HEK293 (cell line): ENCODE measurements around the gene PRCD.

Source experiments
- CTCF ChIA-PET: fragments of 350-600 bp; formaldehyde crosslinking; extraction: SDS; loops from one replicate; lab custom pipeline; 2021; ENCODE audit warnings: antibody characterized with exemption; lab: Yijun Ruan, JAX
- POLR2A ChIA-PET: fragments of 300-600 bp; formaldehyde crosslinking; extraction: SDS; loops from one replicate; lab custom pipeline; 2020; ENCODE audit warnings: antibody characterized with exemption, inconsistent platforms; lab: Yijun Ruan, JAX
- H3K27ac ChIP-seq: fragments of 200-500 bp; sonication (Bioruptor generic); 2 replicates; pipeline ENCODE4 v1.5.1; 2014; ENCODE audit warnings: low read depth, low read length, control low read depth, inconsistent platforms; ENCODE audit errors: extremely low read depth
- H3K36me3 ChIP-seq, 2 experiments: fragments of 200-500 bp in 1 of 2; sonication (Bioruptor generic) in 1 of 2; 1 replicate in 1 of 2; 2 replicates in 1 of 2; pipeline ENCODE4 v1.5.1; 2014 to 2017; ENCODE audit warnings: inconsistent platforms in 2 of 2, low read length in 2 of 2; ENCODE audit not compliant: control insufficient read depth in 2 of 2, insufficient read depth in 1 of 2
- H3K4me1 ChIP-seq: fragments of 200-500 bp; sonication (Bioruptor generic); 2 replicates; pipeline ENCODE4 v1.5.1; 2014; ENCODE audit warnings: mild to moderate bottlenecking, low read length, inconsistent platforms; ENCODE audit not compliant: control insufficient read depth, insufficient read depth
- H3K4me3 ChIP-seq: 2 replicates; pipeline ENCODE4 v1.5.1; 2011; ENCODE audit warnings: low read depth, mild to moderate bottlenecking, control low read depth, low read length, moderate library complexity
- H3K9me3 ChIP-seq: fragments of 200-500 bp; sonication (Bioruptor generic); 2 replicates; pipeline ENCODE4 v1.5.1; 2014; ENCODE audit warnings: low read depth, low read length, inconsistent platforms; ENCODE audit not compliant: control insufficient read depth, insufficient read depth
- BCL11A ChIP-seq: fragments of 450-650 bp; formaldehyde crosslinking; IDR thresholded peaks from 2 replicates; pipeline ENCODE4 v1.5.1; 2016; ENCODE audit warnings: low read depth, missing biosample characterization, missing genetic modification characterization
- GLIS1 ChIP-seq: fragments of 450-650 bp; formaldehyde crosslinking; IDR thresholded peaks from 2 replicates; pipeline ENCODE4 v1.5.1; 2016; ENCODE audit warnings: missing biosample characterization, missing genetic modification characterization
- IKZF3 ChIP-seq: fragments of 450-650 bp; IDR thresholded peaks from 2 replicates; pipeline ENCODE4 v1.5.0; 2018; ENCODE audit warnings: missing biosample characterization, mild to moderate bottlenecking, missing genetic modification characterization, moderate library complexity
- KLF7 ChIP-seq: fragments of 450-650 bp; formaldehyde crosslinking; IDR thresholded peaks from 2 replicates; pipeline ENCODE4 v1.5.1; 2016; ENCODE audit warnings: missing biosample characterization, missing genetic modification characterization, borderline replicate concordance
- KLF9 ChIP-seq: fragments of 450-650 bp; formaldehyde crosslinking; IDR thresholded peaks from 2 replicates; pipeline ENCODE4 v1.5.1; 2016; ENCODE audit warnings: missing biosample characterization, missing genetic modification characterization, low read depth
- ZNF2 ChIP-seq: fragments of 450-650 bp; formaldehyde crosslinking; IDR thresholded peaks from 2 replicates; pipeline ENCODE4 v1.5.1; 2016; ENCODE audit warnings: missing biosample characterization, missing genetic modification characterization
- ZNF24 ChIP-seq: fragments of 450-650 bp; formaldehyde crosslinking; IDR thresholded peaks from 2 replicates; pipeline ENCODE4 v1.5.1; 2016; ENCODE audit warnings: missing biosample characterization, missing genetic modification characterization
- ZNF366 ChIP-seq: fragments of 450-650 bp; formaldehyde crosslinking; conservative IDR thresholded peaks from 2 replicates; pipeline ENCODE4 v1.5.1; 2016; ENCODE audit warnings: missing biosample characterization, missing genetic modification characterization
- ZNF571 ChIP-seq: fragments of 450-650 bp; formaldehyde crosslinking; IDR thresholded peaks from 2 replicates; pipeline ENCODE4 v1.5.0; 2017; ENCODE audit warnings: missing biosample characterization, missing genetic modification characterization
- ZNF639 ChIP-seq: fragments of 450-650 bp; formaldehyde crosslinking; IDR thresholded peaks from 2 replicates; pipeline ENCODE4 v1.5.1; 2016; ENCODE audit warnings: missing biosample characterization, missing genetic modification characterization
- ZNF654 ChIP-seq: fragments of 450-650 bp; formaldehyde crosslinking; IDR thresholded peaks from 2 replicates; pipeline ENCODE4 v1.5.1; 2016; ENCODE audit warnings: low read depth, missing biosample characterization, missing genetic modification characterization
- ZNF76 ChIP-seq: fragments of 450-650 bp; formaldehyde crosslinking; IDR thresholded peaks from 2 replicates; pipeline ENCODE4; 2016; ENCODE audit warnings: low read depth, missing biosample characterization, missing genetic modification characterization, borderline replicate concordance
- TF ChIP-seq, protein P1 (sequence below): fragments of 450-650 bp; formaldehyde crosslinking; IDR thresholded peaks from 2 replicates; pipeline ENCODE4 v1.5.1; 2016; ENCODE audit warnings: missing biosample characterization, missing genetic modification characterization

The PRCD gene

GRCh38 chr17:76564991-76565727, 25.3 kb downstream of the PRCD start (continued):
- peak; percentile 74 for TF ChIP-seq GLIS1 (tag by site-specific recombination)
- TF ChIP-seq ZNF24 (tag by site-specific recombination): peak; percentile 83
- TF ChIP-seq ZNF639 (tag by site-specific recombination): peak; percentile 90
- peak; percentile 12; the same call in 1 of the 2 replicates for TF ChIP-seq ZNF654 (tag by site-specific recombination)
- TF ChIP-seq ZNF2 (tag by site-specific recombination): peak; percentile 65; the same call in 1 of the 2 replicates
- TF ChIP-seq IKZF3 (tag by site-specific recombination): peak; percentile 58; the same call in 1 of the 2 replicates
- peak; percentile 95 for TF ChIP-seq ZNF366 (tag by site-specific recombination)
- TF ChIP-seq, protein P1, sequence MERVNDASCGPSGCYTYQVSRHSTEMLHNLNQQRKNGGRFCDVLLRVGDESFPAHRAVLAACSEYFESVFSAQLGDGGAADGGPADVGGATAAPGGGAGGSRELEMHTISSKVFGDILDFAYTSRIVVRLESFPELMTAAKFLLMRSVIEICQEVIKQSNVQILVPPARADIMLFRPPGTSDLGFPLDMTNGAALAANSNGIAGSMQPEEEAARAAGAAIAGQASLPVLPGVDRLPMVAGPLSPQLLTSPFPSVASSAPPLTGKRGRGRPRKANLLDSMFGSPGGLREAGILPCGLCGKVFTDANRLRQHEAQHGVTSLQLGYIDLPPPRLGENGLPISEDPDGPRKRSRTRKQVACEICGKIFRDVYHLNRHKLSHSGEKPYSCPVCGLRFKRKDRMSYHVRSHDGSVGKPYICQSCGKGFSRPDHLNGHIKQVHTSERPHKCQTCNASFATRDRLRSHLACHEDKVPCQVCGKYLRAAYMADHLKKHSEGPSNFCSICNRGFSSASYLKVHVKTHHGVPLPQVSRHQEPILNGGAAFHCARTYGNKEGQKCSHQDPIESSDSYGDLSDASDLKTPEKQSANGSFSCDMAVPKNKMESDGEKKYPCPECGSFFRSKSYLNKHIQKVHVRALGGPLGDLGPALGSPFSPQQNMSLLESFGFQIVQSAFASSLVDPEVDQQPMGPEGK: peak; percentile 65

DNA sequence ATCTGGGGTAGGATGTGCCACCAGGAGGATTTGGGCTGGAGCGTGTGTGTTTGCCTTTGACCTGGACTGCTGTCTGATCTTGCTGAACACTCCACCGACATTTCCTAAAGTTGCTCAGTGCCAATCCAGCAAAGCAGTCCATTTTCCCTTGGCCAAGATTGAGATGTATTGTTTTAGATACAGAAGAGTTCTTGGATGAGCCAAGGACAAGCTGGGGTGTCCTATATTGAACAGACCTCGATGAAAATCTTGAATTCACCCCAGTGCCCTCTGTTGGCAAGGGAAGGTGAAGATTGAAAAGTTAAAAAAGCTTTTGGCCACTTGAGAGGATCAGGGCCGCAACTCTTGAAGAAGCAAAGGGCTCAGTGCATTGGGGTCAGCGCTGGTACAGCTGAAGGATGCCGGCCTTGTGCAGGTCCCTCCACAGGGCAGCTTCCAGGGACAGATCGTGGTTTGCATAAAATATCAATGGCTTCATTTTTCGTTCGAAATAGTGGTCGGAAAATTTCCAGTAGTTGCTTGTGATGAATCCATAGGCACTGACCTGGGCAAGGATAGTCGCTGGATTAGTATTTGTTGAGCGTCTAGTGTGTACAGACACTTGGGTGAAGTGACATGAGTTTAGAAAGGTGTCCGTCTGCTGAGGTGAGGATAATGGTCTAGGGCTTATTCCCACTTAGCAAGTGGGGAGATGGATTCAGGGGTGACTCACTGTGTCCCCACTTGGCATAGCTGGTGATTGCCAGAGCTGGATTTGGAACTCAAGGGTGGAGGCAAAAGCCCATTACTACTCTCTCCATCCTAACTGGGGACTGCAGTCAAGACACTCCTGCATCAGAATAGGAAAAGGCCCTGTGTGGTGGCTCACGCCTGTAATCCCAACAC, 26.1 kb downstream of the PRCD start:
- peaks cover 27 to 64% of the 10 kb centered on the region in 2 experiments for H3K36me3 ChIP-seq
- TF ChIP-seq ZNF2 (tag by site-specific recombination): 0 out of 2 replicates have a peak, but pooled peaks have one; percentile 47
- no peak for TF ChIP-seq ZNF571 (tag by site-specific recombination)
- TF ChIP-seq BCL11A (tag by site-specific recombination): no peak
- H3K4me1 ChIP-seq: 0 out of 2 replicates have a peak, but pooled peaks cover 4% of the 10 kb centered on the region
- CTCF ChIA-PET: interaction anchor here (1.2 to 3.3 kb wide), 7 partner anchors 9 to 115 kb away, joined by 3 to 25 read pairs (median 5); no protein-coding TSS in a partner anchor
- POLR2A ChIA-PET: interaction anchor here (0.6 to 2.3 kb wide), 15 partner anchors 8 to 165 kb away, joined by 3 to 20 read pairs (median 5); partner anchors contain the start of genes ST6GALNAC1 and ST6GALNAC2
- H3K4me3 ChIP-seq: no peak overlapping the region
- peak overlapping the region; percentile 34 for H3K27ac ChIP-seq
- no peaks in the 10 kb centered on the region for H3K9me3 ChIP-seq

- Histone ChIP-seq H3K36me3 (peaks cover 21 to 58% of the 10 kb centered on the region in 2 experiments), H3K9me3 (no peaks in the 10 kb centered on the region)
- ChIA-PET POLR2A (interaction anchor here (0.6 to 2.3 kb wide), 13 partner anchors 9 to 145 kb away, joined by 3 to 20 read pairs (median 6); partner anchors contain the start of genes ST6GALNAC1 and ST6GALNAC2), CTCF (interaction anchor here (1.1 to 3.3 kb wide), 7 partner anchors 8 to 115 kb away, joined by 3 to 25 read pairs (median 6); no protein-coding TSS in a partner anchor)
- TF ChIP-seq KLF7 (0 out of 2 replicates have a peak, but pooled peaks have one; percentile 47), KLF9 (tag by site-specific recombination) (peak; percentile 49; the same call in 1 of the 2 replicates), ZNF76 (no peak)
- TF ChIP-seq, all 188 proteins: peak for 2
- 0 out of 2 replicates have a peak overlapping the region, but pooled peaks have one; percentile 19 for H3K27ac ChIP-seq
- H3K4me1 ChIP-seq: 0 out of 2 replicates have a peak, but pooled peaks cover 2% of the 10 kb centered on the region
- no peak overlapping the region for H3K4me3 ChIP-seq
Observed at GRCh38 chr17:76566613-76566943, 26.7 kb downstream of the PRCD start.
